Calu3 (cell line): ENCODE results near the gene ADAM19. TPM values are rescaled to one million over a fixed set of nuclear protein-coding genes. Genes with fewer than 3 reads are reported as not detected.

Experiments used
- BruUV-seq: library from RNA; stranded (reverse); fragments of 400-500 nt; replicated peaks from 2 replicates; lab custom pipeline; 2021; lab: Mats Ljungman, UMichigan
- CTCF ChIA-PET: fragments of 300-600 bp; sonication (Branson Sonifier 250); formaldehyde crosslinking; loops from one replicate; lab custom pipeline; 2022; ENCODE audit warnings: antibody characterized with exemption; lab: Charles Lee
- DNase-seq: peaks from one replicate; pipeline ENCODE4 v3.0.0; 2022
- H3K27ac Mint-ChIP-seq: one replicate; pipeline ENCODE4 v1.8.0; 2022; ENCODE audit warnings: mixed read lengths; ENCODE audit not compliant: unreplicated experiment
- H3K27me3 Mint-ChIP-seq: one replicate; pipeline ENCODE4 v1.8.0; 2022; ENCODE audit warnings: mixed read lengths; ENCODE audit not compliant: unreplicated experiment
- H3K36me3 Mint-ChIP-seq: one replicate; pipeline ENCODE4 v1.8.0; 2022; ENCODE audit warnings: mild to moderate bottlenecking, moderate library complexity, mixed read lengths; ENCODE audit not compliant: insufficient read depth, unreplicated experiment
- H3K4me1 Mint-ChIP-seq: one replicate; pipeline ENCODE4 v1.8.0; 2022; ENCODE audit warnings: mild to moderate bottlenecking, low read depth, mixed read lengths; ENCODE audit not compliant: unreplicated experiment
- H3K4me3 Mint-ChIP-seq: one replicate; pipeline ENCODE4 v1.8.0; 2022; ENCODE audit warnings: mild to moderate bottlenecking, low read depth, moderate library complexity, mixed read lengths; ENCODE audit not compliant: unreplicated experiment
- H3K9me3 Mint-ChIP-seq: one replicate; pipeline ENCODE4 v1.8.0; 2022; ENCODE audit warnings: low read depth, mixed read lengths; ENCODE audit not compliant: unreplicated experiment
- CTCF ChIP-seq: fragments of 200-600 bp; IDR thresholded peaks from one replicate; pipeline ENCODE4 v1.8.0; 2022; ENCODE audit warnings: antibody characterized with exemption; ENCODE audit not compliant: unreplicated experiment
- intact Hi-C: fragments of 100-400 bp; cut with micrococcal nuclease; formaldehyde crosslinking; loops from one replicate; pipeline ENCODE4 v1.10.0; 2022; ENCODE audit not compliant: unreplicated experiment
- total RNA-seq: library from RNA; stranded (reverse); gene quantifications from 2 replicates; pipeline ENCODE4 v1.2.3, GENCODE V29; 2022

The ADAM19 gene
- total RNA-seq, 1 experiment from 2014 or later, result 16.2 TPM

GRCh38 chr5:157555037-157555640 is 20.4 kb downstream of the ADAM19 start:
- no peak for DNase-seq
- CTCF ChIA-PET, result interaction anchor here (0.6 kb wide), 1 partner anchor 127 kb away, joined by 9 read pairs; no protein-coding TSS in a partner anchor
- no TSS peak for BruUV-seq
- Mint-ChIP-seq H3K27me3 (no peaks in the 10 kb centered on the region), H3K9me3 (no peaks in the 10 kb centered on the region), H3K36me3 (no peaks in the 10 kb centered on the region), H3K4me1 (peaks cover 15% of the 10 kb centered on the region), H3K4me3 (no peak overlapping the region), H3K27ac (no peak overlapping the region)
- no peak for TF ChIP-seq CTCF
- intact Hi-C loops, result no loop called here

GRCh38 chr5:157554179-157555036 is 21.2 kb downstream of the ADAM19 start:
- no peak overlapping the region for H3K4me3 Mint-ChIP-seq
- CTCF ChIA-PET, result interaction anchor here (0.6 kb wide), 1 partner anchor 127 kb away, joined by 9 read pairs; no protein-coding TSS in a partner anchor
- peaks cover 21% of the 10 kb centered on the region for H3K4me1 Mint-ChIP-seq
- intact Hi-C loops, result no loop called here
- no TSS peak for BruUV-seq
- H3K36me3 Mint-ChIP-seq, result no peaks in the 10 kb centered on the region
- H3K27me3 Mint-ChIP-seq, result no peaks in the 10 kb centered on the region
- TF ChIP-seq CTCF, result no peak
- DNase-seq, result no peak
- no peak overlapping the region for H3K27ac Mint-ChIP-seq
- no peaks in the 10 kb centered on the region for H3K9me3 Mint-ChIP-seq

GRCh38 chr5:157552650-157553049 is 22.9 kb downstream of the ADAM19 start:
- no peak overlapping the region for H3K27ac Mint-ChIP-seq
- CTCF ChIA-PET, result interaction anchor here (0.7 kb wide), 1 partner anchor 548 kb away, joined by 8 read pairs; no protein-coding TSS in a partner anchor

GRCh38 chr5:157550663-157551062 is 24.9 kb downstream of the ADAM19 start:
- Mint-ChIP-seq H3K27me3 (no peaks in the 10 kb centered on the region), H3K4me1 (peaks cover 25% of the 10 kb centered on the region), H3K36me3 (no peaks in the 10 kb centered on the region), H3K9me3 (peaks cover 6% of the 10 kb centered on the region), H3K27ac (no peak overlapping the region), H3K4me3 (no peak overlapping the region)
- no peak for DNase-seq
- no peak for TF ChIP-seq CTCF
- CTCF ChIA-PET, result no interaction called here
- BruUV-seq, result no TSS peak
- intact Hi-C loops, result no loop called here

More at GRCh38 chr5:157552650-157553049, 22.9 kb downstream of the ADAM19 start:
- Mint-ChIP-seq H3K36me3 (no peaks in the 10 kb centered on the region), H3K4me1 (peaks cover 24% of the 10 kb centered on the region), H3K4me3 (no peak overlapping the region), H3K27me3 (no peaks in the 10 kb centered on the region), H3K9me3 (peaks cover 5% of the 10 kb centered on the region)
- no TSS peak for BruUV-seq
- intact Hi-C loops, result no loop called here
- no peak for DNase-seq
- TF ChIP-seq CTCF, result no peak
